ENCODE measurements around the gene SUMF2.
"Not testable (repeated sequence)": the region's sequence is repeated elsewhere in the genome, so short reads cannot be mapped to it uniquely, and the experiment has no call there.

The SUMF2 gene

DNA sequence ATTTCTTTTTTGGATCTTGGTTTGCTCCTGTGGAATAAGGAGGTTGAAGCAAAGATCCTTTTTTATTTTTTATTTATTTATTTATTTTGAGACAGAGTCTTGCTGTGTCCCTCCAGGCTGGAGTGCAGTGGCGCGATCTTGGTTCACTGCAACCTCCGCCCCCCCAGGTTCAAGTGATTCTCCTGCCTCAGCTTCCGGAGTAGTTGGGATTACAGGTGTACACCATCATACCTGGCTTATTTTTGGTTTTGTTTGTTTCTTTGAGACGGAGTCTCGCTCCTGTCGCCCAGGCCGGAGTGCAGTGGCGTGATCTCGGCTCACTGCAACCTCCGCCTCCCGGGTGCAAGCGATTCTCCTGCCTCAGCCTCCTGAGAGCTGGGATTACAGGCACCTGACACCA, 2.3 kb downstream of the SUMF2 start:
- not testable (repeated sequence) for DNase-seq

DNA sequence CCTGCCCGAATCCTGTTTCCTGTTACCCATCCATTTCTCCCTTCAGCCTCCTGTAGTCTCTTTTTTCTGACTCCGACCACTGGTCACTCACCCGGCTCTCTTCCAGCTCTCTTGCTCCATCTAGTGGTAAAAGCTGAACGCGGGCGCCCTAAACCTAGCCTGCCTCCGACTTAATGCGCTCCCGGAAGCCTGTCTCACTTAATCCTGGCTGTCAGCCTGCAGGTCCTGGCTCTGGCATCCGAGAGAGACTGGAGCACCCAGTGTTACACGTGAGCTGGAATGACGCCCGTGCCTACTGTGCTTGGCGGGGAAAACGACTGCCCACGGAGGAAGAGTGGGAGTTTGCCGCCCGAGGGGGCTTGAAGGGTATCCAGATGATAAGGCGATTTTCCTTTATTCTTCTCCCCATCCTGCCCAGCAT, 10.3 kb downstream of the SUMF2 start:
- DNase-seq, result peak; percentile 87

DNA sequence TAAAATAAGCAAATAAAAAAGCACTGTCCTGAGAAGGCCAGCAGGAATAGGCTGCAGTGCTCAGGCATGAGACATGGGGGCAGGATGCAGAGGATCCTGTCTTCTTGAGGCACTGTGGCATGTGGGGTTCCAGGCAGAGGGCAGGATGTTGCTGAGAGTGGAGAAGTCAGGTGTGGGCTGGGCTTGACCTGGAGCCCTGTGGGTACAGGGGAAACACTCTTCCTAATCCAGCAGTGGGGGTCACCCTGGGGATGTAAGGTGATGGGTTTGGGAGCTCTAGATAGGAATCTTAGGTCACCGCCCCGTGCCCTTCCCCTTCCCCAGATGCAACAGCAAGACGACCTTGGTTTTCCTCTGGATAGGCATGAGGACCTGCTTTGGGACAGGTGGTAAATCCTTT, 13.6 kb downstream of the SUMF2 start:
- DNase-seq, result no peak

DNA sequence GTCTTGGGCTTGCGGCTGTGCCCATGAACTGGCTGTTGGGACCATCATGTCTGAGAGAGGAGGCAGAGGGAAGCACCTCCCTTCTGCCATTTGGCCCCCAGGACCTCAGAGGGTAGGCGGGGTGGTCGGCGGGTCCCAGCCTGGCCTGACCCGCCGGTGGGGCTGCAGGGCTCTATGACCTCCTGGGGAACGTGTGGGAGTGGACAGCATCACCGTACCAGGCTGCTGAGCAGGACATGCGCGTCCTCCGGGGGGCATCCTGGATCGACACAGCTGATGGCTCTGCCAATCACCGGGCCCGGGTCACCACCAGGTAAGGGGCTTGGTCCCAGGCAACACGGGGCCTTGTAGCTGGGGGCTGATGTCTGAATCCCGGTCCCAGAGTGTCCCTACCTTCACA, 14.1 kb downstream of the SUMF2 start:
- DNase-seq, result no peak

DNA sequence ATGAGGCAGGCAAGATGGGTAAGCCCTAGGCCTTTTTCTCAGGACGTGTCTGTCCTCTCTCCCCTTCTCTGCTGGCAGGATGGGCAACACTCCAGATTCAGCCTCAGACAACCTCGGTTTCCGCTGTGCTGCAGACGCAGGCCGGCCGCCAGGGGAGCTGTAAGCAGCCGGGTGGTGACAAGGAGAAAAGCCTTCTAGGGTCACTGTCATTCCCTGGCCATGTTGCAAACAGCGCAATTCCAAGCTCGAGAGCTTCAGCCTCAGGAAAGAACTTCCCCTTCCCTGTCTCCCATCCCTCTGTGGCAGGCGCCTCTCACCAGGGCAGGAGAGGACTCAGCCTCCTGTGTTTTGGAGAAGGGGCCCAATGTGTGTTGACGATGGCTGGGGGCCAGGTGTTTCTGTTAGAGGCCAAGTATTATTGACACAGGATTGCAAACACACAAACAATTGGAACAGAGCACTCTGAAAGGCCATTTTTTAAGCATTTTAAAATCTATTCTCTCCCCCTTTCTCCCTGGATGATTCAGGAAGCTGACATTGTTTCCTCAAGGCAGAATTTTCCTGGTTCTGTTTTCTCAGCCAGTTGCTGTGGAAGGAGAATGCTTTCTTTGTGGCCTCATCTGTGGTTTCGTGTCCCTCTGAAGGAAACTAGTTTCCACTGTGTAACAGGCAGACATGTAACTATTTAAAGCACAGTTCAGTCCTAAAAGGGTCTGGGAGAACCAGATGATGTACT, 15.5 kb downstream of the SUMF2 start:
- peak; percentile 96 for DNase-seq

DNA sequence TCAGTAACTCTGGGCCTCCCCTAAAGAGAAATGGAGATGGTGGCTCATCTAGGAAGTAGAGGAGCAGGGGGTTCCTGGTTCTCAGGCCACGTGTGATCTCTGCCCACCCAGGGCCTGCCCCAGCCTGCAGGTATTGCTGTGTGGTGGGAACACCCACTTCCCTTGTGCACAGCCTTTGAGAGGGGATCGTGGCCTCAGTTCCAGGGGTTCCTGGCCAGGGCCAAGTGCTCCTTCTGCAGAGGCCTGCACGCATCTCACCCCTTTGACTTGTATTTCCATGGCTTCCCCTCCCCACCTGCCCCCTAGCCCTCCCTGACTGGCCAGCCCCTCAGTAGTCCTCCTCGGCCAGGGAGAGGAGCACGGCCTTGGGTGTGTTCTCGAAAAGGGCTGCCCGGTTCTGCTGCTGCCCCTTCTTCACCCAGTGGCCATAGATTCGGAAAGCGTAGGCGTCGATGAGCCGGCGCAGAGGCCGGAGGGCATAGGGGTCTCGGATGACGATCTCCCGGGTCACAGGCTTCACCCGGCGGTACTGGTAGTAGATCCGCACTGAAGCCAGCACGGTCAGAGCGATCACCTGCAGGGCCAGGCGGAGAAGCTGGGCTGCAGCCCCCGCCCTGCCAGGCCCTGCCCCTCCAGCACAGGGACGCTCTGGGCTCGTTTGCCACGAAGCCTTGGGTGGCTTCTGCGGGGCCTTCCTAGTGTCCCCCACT, 16.8 kb downstream of the SUMF2 start:
- not testable (repeated sequence) for DNase-seq

DNA sequence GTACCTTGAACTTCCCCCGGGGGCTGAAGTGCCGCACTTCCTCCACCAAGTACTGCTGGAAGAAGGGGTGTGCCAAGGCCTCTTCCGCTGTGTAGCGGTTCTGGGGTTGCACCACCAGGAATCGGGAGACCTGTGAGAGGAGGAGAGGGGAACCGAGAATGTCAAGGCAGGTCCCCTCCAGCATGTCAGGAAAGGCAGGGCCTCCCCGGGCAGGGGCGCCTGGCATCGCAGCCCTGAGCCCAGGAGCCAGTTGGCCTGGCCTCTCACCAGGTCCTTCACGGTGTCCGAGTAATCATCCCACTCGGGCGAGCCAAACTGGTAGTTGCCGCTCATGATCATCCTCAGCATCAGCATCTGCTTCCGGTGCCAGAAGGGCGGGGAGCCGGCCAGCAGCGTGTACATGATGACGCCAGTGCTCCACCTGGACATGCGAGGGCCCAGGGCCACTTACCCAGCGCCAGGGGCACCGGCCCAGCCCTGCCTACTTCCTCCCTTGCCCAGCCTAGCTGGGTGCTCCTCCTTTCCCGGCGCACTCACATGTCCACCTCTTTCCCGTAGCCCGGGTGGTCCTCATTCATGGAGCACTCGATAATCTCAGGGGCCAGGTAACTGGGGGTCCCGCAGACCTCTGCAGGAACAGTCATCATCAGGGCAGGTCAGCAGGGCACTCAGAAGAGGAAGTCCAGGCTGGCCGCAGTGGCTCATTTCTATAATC, 17.7 kb downstream of the SUMF2 start:
- no peak for DNase-seq

DNA sequence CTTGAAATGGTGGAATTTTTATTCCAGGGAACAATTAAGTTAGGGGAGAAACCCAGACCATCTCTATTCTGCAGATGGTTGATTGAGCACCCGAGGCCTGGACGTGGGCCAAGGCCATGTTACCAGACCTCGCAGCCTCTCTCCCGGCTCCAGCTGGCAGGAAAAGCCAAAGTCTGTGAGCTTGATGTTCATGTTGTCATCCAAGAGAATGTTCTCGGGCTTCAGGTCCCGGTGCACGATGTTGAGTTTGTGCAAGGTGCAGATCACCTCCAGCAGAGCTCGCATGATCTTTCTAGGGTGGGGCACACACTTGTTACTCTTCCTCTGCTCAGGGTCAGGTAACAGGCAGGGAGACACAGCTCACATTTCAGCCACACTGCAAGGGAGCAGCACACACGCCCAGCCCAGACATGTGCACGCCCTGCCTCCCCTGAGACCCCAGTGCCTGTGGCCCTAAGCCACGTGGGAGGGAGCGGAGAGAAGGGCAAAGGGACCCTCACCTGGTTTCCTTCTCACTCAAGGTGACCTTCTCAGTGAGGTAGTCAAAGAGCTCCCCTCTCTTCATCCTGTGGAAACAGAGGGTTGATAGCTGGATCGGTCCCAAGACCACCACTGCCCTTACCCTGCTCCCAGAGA, 19.2 kb downstream of the SUMF2 start:
- DNase-seq, result peak; percentile 84

DNA sequence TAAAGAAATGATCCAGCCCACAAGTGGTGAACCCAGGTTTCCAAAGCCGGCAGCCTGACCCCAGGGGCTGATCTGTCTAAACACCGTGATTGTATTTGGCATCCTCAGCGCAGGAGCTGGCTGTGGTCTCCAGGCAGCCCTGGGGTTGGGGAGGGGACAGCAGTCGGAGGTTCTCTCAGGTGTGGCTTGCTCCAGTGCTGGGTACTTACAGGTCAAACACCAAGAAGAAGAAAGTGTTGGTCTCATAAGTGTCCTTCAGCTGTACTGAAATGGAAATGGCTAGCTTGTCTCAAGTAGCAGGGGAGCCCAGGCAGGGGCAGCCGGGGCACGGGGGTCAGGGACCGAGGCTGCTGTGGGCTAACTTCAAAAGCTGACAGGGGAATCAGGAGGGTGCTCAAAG, 22.7 kb downstream of the SUMF2 start:
- DNase-seq, result no peak

DNA sequence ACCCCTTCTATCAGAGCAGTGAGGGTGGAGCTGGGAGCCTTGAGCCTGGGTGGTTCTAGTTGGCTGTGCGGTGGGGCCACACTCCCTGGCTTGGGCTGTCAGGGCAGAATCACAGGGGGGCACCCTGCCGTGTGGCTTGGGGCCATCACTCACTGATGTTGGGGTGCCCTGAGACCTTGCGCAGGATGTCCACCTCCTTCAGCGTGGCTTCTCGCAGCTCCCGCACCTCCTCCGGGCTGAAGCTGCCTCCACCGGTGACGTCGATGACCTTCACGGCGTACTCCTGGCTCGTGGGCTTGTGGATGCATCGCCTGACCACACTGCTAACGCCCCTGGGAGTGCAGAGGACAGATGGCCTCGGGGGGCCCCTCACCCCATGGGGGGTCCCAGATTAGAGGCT, 23.4 kb downstream of the SUMF2 start:
- DNase-seq, result no peak

DNA sequence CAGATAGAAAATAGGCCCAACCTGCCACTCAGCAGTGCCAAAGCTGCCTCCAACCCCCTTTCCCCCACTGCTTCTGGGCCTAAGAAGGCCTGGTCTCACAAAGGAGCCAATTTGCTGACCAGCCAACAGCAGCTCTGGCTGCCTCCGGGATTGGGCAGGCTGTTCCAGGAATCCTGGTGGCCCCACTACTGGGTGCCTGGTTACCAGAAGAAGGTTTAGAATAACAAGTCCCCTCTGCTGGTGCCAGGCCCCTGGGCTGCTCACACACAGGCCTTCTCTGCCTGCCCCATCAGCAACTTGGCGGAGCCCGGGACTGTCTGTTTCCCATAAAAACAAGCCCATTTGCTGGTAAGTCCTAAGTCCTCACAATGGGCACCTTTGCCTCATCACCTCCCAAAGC, 27.5 kb downstream of the SUMF2 start:
- DNase-seq, result no peak

DNA sequence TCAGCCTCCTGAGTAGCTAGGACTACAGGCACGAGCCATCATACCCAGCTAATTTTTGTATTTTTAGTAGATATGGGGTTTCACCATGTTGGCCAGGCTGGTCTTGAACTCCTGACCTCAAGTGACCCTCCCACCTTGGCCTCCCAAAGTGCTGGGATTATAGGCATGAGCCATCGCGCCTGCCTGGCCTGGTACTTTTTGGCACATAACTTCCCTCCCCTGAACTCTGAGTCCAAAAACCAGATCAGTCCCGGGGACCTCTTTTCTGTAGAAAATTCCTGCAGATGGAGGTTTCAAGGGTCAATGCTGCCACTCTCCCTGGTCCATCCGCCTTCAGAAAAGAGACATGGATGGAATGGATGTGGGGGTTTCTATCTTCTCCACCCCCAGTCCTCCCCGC, 28.3 kb downstream of the SUMF2 start:
- not testable (repeated sequence) for DNase-seq

DNA sequence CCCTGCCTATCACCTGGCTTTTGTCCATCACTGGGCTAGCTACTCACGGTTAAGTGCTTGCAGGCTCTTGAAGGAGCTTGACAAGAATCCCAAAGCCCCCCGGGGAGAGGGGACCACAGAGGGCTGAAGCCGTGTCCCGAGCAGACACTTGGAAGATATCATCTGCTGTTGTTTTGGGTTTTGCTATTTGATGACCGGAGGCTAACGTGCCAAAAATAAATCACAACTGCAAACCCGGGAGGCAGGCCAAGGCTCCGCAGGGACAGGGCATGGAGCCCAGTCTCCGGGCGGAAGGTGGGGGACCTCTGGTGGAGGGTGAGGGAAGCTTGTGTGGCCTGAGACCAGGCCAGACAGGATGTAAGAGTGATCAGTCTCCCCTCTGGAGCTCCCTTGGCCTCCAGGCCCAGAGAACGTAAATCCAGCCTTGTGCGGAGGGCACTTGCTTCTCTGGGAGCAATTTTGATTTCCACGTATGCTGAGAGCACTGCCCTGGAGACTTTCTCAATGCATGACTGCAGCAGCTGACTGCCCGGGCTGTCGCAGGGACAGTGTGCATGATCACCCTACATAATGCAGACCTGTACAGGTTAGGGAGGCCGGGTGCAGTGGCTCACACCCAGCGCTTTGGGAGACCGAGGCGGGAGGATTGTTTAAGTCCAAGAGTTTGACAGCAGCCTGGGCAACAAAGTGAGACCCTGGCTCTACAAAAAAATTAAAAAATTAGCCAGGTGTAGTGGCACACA, 28.9 kb downstream of the SUMF2 start, which contains the start of gene PHKG1:
Gene PHKG1 (minus strand): TSS at position 164 of the 743 bp plus-strand sequence. CDS start 4,011 bp downstream, outside the sequence.
- DNase-seq, result peak; percentile 84

DNA sequence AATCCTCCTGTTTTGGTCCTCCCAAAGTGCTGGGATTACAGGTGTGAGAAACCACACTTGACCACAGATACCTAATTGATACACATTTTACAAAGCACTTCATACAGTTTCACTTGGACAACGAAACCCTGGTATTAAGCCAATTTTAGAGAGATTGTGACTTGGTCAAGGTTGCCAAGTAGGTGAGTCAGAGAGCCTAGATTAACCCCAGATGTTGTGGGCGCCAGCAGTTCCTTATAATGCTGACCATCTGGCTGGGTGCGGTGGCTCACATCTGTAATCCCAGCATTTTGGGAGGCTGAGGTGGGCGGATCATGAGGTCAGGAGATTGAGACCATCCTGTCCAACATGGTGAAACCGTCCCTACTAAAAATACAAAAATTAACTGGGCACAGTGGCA, 33.6 kb downstream of the SUMF2 start:
- no peak for DNase-seq

DNA sequence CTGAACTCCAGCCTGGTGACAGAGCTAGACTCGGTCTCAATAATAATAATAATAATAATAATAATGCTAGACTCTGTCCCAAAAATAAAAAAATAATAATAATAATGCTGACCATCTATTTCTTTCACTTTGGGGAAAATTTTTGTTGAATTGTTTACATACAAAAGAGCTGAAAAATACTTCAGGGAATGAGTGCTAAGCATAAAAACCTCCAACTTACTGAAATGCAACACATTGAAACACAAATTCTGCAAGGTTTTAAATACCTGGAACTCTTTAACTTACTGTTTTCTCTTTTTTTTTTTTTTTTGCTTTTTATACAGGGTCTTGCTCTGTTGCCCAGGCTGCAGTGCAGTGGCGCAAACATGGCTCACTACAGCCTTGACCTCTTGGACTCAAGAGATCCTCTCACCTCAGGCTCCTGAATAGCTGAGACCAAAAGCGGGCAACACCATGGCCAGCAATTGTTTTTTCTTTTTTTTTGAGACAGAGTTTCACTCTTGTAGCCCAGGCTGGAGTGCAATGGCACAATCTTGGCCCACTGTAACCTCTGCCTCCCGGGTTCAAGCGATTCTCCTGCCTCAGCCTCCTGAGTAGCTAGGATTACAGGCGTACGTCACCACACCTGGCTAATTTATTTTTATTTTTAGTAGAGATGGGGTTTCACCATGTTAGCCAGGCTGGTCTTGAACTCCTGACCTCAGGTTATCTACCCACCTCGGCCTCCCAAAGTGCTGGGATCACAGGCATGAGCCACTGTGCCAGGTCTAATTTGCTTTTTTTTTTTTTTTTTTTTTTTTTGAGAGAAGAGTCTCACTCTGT, 34.3 kb downstream of the SUMF2 start:
- not testable (repeated sequence) for DNase-seq

DNA sequence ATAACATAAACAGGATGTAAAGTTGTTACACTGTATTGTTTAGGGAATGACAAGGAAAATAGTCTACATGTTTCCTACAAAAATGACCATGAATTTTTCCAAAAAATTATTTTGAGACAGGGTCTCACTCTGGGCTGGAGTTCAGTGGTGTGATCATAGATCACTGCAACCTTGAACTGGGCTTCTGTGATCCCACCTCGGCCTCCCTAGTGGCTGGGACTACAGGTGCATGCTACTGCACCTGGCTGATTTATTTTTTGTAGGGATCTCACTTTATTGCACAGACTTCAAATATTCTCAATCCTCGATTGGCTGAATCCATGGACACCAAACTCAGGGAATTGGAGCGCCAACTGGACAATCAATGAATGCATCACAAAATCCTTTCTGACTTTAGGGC, 35.6 kb downstream of the SUMF2 start:
- DNase-seq, result no peak

DNA sequence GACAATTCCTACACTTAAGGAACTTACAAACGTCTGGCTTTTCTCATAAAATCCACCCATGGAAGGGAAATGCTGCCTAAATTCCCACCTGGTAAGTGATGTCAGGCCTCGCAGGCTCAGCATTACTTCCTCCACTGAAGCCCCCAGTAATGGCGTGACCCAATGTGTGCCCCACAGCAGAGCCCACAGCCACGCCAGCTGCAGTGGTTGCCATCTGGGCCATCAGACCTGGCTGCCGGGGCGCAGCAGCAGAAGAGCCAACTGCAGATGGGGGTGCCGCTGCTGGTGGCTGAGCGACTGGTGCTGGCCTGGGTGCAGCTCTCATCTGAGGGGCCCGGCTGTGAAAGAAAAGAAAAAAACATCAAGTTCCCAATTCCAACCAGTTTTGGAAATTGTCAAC, 40.1 kb downstream of the SUMF2 start:
- not testable (repeated sequence) for DNase-seq

DNA sequence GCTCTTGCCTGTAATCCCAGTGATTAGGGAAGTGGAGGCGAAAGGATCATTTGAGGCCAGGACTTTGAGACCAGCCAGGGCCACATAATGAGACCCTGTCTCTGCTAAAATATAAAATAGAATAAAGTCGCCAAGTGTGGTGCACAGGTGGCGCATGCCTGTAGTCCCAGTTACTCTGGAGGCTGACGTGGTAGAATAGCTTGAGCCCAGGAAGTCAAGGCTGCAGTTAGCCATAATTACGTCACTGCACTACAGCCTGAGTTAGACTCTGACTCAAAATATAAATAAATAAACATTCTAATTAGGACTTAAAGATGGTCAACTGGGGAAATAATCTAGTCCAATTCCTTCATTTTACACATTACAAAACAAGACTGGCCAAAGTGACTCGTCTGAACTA, 41.4 kb downstream of the SUMF2 start:
- peak; percentile 30 for DNase-seq

DNA sequence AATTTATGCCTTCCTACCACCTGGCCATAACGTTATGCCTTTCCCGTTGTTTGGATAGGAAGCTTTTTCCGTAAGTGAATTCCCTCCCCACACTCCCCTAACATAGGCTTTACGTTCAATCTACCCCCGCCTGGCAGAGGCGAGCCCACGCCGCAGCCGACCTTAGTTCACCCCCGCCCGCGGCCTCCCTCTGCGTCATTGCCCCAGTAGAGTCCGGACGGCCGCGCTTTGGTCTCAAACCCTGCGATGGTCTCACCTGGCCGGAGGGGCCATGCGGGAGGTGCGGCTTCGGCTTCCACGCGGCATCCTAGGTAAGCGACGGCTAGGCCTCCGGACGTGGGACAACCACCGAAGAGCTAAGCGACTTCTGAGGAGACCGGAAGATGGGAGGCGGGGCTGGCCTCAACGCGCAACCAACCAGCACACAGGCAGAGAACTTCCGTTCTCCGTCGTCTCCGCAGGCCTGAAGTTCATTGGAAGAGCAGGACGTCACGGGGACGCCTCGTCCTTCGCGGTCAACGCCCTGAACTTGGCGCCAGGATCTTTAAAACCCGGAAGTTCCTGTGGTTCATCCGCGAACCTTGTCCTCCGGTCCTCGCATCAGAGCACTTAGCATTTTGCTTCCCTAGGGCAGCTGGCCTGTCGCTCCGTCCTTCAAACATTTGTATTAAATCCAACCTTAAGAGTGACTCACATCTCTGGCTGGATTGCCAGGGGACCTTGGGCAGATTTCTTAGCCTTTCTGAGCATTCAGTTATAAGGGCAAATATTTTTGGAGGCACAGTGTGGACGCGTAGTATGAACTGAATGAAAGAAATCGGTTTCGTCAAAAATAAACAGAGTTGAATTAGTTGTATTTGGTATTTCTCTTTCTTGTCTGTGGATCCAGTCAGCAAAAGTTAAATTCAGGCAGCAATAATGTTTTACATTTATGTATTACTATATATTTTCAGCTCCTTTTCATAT, 42.3 kb downstream of the SUMF2 start, which contains the start of gene CHCHD2:
Gene CHCHD2 (minus strand): TSS at position 369 of the 966 bp plus-strand sequence. CDS start 63 bp downstream, at position 306.
- peak; percentile 100 for DNase-seq

DNA sequence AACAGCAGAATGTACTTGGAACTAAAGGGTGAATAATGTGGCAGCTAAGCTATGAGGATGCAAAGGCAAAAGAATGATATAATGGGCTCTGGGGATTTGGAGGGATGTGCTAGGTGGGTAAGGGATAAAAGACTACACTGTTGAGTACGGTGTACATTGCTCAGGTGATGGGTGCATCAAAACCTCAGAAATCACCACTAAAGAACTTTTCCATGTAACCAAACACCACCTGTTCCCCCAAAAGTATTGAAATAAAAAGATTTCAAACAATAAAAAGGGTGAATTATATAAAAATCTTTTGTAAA, 43.8 kb downstream of the SUMF2 start:
- DNase-seq, result no peak

All from NCI-H1092 treated with DMSO at 0.1 percent for 48 hours (cell line).